ENCODE results near the gene SMARCA2.

SMARCA2 gene

GRCh38 chr9:2029666-2030170 is 14.6 kb downstream of the SMARCA2 start:
- Histone ChIP-seq H3K9me3 (ENCODE audit: control insufficient read depth, low read length) (no peaks in the 10 kb centered on the region), H3K79me1 (replicated peaks; ENCODE audit: low read length, poor library complexity, severe bottlenecking) (peaks cover 41% of the 10 kb centered on the region), H2BK12ac (ENCODE audit: low read length in 2 of 2) (no peak overlapping the region), H3K4me2 (ENCODE audit: low read length, poor library complexity, severe bottlenecking) (no peak overlapping the region), H2BK5ac (ENCODE audit: low read depth, low read length, poor library complexity, severe bottlenecking) (no peak overlapping the region), H3K14ac (ENCODE audit: low read length in 2 of 2) (no peak overlapping the region), H3K27me3 (ENCODE audit: control insufficient read depth in 1 of 2, insufficient read depth in 1 of 2, low read length in 2 of 2) (no peaks in the 10 kb centered on the region), H2BK15ac (ENCODE audit: low read depth, poor library complexity, severe bottlenecking) (no peak overlapping the region), H3K18ac (ENCODE audit: low read depth in 1 of 2, low read length in 2 of 2) (no peak overlapping the region), H3K27ac (ENCODE audit: low read length, poor library complexity, severe bottlenecking) (no peak overlapping the region), H3K4me1 (ENCODE audit: control insufficient read depth, insufficient read depth, low read depth, low read length) (peaks cover 1% of the 10 kb centered on the region), H2AFZ (ENCODE audit: low read depth, low read length) (no peak overlapping the region), H3K36me3 (ENCODE audit: control insufficient read depth in 1 of 2, insufficient read depth in 2 of 2, low read depth in 1 of 2, low read length in 2 of 2) (peaks cover 11 to 30% of the 10 kb centered on the region in 2 experiments), H4K8ac (ENCODE audit: low read length) (no peak overlapping the region), H3K23ac (ENCODE audit: low read length in 2 of 2) (no peak overlapping the region), H3K9ac (ENCODE audit: low read length) (no peak overlapping the region), H2BK120ac (ENCODE audit: low read depth, low read length) (no peak overlapping the region), H4K91ac (ENCODE audit: low read length) (no peak overlapping the region), H3K4me3 (ENCODE audit: insufficient read depth in 1 of 2, low read depth in 1 of 2, low read length in 2 of 2) (no peak overlapping the region), H2AK5ac (ENCODE audit: low read length, severe bottlenecking) (no peak overlapping the region), H3K4ac (ENCODE audit: low read depth in 1 of 2, low read length in 2 of 2) (no peak overlapping the region)
- 88% methylated on average over 2 of the region's 2 CpGs for WGBS
- DNase-seq = no peak

DNA sequence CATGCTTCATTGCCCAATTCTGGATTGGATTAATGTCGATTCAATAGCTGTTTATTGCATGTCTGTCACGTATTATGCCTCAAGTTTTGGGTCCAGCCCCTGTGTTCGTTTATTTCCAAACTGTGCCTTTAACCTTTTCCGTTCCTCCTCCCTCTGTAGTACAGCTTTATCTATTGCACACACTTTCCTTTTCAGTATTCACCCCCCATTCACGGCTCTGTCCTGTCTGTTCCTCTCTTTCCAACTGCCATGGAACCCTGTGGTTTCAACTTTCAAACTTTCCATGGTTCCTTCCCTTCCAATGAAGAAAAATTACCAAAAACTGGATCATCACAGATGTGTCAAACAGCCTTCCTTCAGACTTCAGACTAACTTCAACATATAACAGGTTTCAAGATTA is 17.1 kb downstream of the SMARCA2 start:
- Histone ChIP-seq H2BK12ac (ENCODE audit: low read length in 2 of 2) (no peak overlapping the region), H3K14ac (ENCODE audit: low read length in 2 of 2) (no peak overlapping the region), H3K4me2 (ENCODE audit: low read length, poor library complexity, severe bottlenecking) (no peak overlapping the region), H3K4ac (ENCODE audit: low read depth in 1 of 2, low read length in 2 of 2) (no peak overlapping the region), H2BK15ac (ENCODE audit: low read depth, poor library complexity, severe bottlenecking) (no peak overlapping the region), H2AFZ (ENCODE audit: low read depth, low read length) (no peak overlapping the region), H4K8ac (ENCODE audit: low read length) (no peak overlapping the region), H3K9ac (ENCODE audit: low read length) (peak overlapping the region; percentile 0), H3K4me1 (ENCODE audit: control insufficient read depth, insufficient read depth, low read depth, low read length) (no peaks in the 10 kb centered on the region), H2AK5ac (ENCODE audit: low read length, severe bottlenecking) (no peak overlapping the region), H3K9me3 (ENCODE audit: control insufficient read depth, low read length) (no peaks in the 10 kb centered on the region), H3K27ac (ENCODE audit: low read length, poor library complexity, severe bottlenecking) (no peak overlapping the region), H2BK5ac (ENCODE audit: low read depth, low read length, poor library complexity, severe bottlenecking) (no peak overlapping the region), H3K23ac (ENCODE audit: low read length in 2 of 2) (no peak overlapping the region), H3K36me3 (ENCODE audit: control insufficient read depth in 1 of 2, insufficient read depth in 2 of 2, low read depth in 1 of 2, low read length in 2 of 2) (peaks cover 11 to 50% of the 10 kb centered on the region in 2 experiments), H3K18ac (ENCODE audit: low read depth in 1 of 2, low read length in 2 of 2) (no peak overlapping the region), H2BK120ac (ENCODE audit: low read depth, low read length) (no peak overlapping the region), H3K79me1 (replicated peaks; ENCODE audit: low read length, poor library complexity, severe bottlenecking) (peaks cover 26% of the 10 kb centered on the region), H4K91ac (ENCODE audit: low read length) (no peak overlapping the region), H3K27me3 (ENCODE audit: control insufficient read depth in 1 of 2, insufficient read depth in 1 of 2, low read length in 2 of 2) (no peaks in the 10 kb centered on the region), H3K4me3 (ENCODE audit: insufficient read depth in 1 of 2, low read depth in 1 of 2, low read length in 2 of 2) (no peak overlapping the region)
- DNase-seq = no peak
- 91% methylated on average over 5 of the region's 5 CpGs for WGBS

DNA sequence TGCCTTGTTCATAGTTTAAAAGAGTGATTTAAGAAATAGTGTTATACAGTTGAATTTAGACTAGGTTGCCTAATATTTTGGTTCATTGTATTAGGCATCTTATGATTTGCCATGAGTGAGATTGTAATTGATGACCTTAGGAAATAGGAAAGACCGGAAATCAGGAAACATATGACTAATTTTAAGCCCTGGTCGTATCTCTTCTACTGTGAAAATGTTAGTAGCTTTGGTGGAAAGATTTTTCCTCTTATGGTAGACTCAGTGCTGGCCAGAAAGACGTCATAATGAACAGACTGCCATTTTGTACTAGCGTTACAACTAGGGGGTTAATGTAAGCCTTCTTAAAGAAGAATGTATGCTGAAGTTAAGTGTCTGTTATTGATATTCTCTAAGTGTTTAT is 21.7 kb downstream of the SMARCA2 start:
- DNase-seq = no peak
- WGBS = 90% methylated on average over 4 of the region's 4 CpGs
- no peak overlapping the region for H2BK120ac ChIP-seq (ENCODE audit: low read depth, low read length)

DNA sequence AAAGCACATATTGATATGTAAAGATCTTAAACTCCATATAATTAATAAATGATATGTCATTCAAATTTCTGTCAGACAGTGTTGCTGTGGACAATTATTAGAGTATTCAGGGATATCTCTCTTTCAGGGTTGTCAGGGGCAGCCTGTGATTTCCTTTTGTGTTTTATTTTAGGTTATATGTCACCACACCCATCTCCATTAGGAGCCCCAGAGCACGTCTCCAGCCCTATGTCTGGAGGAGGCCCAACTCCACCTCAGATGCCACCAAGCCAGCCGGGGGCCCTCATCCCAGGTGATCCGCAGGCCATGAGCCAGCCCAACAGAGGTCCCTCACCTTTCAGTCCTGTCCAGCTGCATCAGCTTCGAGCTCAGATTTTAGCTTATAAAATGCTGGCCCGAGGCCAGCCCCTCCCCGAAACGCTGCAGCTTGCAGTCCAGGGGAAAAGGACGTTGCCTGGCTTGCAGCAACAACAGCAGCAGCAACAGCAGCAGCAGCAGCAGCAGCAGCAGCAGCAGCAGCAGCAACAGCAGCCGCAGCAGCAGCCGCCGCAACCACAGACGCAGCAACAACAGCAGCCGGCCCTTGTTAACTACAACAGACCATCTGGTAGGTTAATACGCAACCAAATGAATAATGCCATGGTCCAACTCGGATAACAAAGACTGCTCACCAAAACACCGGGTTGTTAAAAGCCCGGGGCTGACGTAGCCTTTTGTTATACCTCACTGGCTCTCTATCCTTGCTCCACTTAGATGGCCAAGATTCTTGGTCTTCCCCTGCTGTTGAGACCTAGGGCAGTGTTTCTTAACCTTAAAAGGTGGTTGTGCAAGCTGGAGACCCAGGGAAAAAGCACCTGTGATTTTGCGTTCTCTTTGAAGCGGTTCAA is 24.4 kb downstream of the SMARCA2 start:
- Histone ChIP-seq H3K14ac (ENCODE audit: low read length in 2 of 2) (no peak overlapping the region), H3K79me1 (replicated peaks; ENCODE audit: low read length, poor library complexity, severe bottlenecking) (peaks cover 18% of the 10 kb centered on the region), H3K27ac (ENCODE audit: low read length, poor library complexity, severe bottlenecking) (peak overlapping the region; percentile 25), H3K9me3 (ENCODE audit: control insufficient read depth, low read length) (no peaks in the 10 kb centered on the region), H2BK120ac (ENCODE audit: low read depth, low read length) (no peak overlapping the region), H3K4me1 (ENCODE audit: control insufficient read depth, insufficient read depth, low read depth, low read length) (peaks cover 5% of the 10 kb centered on the region), H3K4ac (ENCODE audit: low read depth in 1 of 2, low read length in 2 of 2) (no peak overlapping the region), H2AK5ac (ENCODE audit: low read length, severe bottlenecking) (no peak overlapping the region), H3K9ac (ENCODE audit: low read length) (no peak overlapping the region), H4K91ac (ENCODE audit: low read length) (no peak overlapping the region), H2BK5ac (ENCODE audit: low read depth, low read length, poor library complexity, severe bottlenecking) (no peak overlapping the region), H3K27me3 (ENCODE audit: control insufficient read depth in 1 of 2, insufficient read depth in 1 of 2, low read length in 2 of 2) (no peaks in the 10 kb centered on the region), H2BK12ac (ENCODE audit: low read length in 2 of 2) (no peak overlapping the region), H3K36me3 (ENCODE audit: control insufficient read depth in 1 of 2, insufficient read depth in 2 of 2, low read depth in 1 of 2, low read length in 2 of 2) (peaks cover 8 to 91% of the 10 kb centered on the region in 2 experiments), H3K4me2 (ENCODE audit: low read length, poor library complexity, severe bottlenecking) (peak overlapping the region; percentile 34), H3K23ac (ENCODE audit: low read length in 2 of 2) (no peak overlapping the region), H3K4me3 (ENCODE audit: insufficient read depth in 1 of 2, low read depth in 1 of 2, low read length in 2 of 2) (no peak overlapping the region), H3K18ac (ENCODE audit: low read depth in 1 of 2, low read length in 2 of 2) (no peak overlapping the region), H2BK15ac (ENCODE audit: low read depth, poor library complexity, severe bottlenecking) (no peak overlapping the region), H4K8ac (ENCODE audit: low read length) (no peak overlapping the region), H2AFZ (ENCODE audit: low read depth, low read length) (no peak overlapping the region)
- WGBS = 94% methylated on average over 20 of the region's 20 CpGs
- no peak for DNase-seq

More for the DNA sequence above, 21.7 kb downstream of the SMARCA2 start:
- no peak overlapping the region for H2AK5ac ChIP-seq (ENCODE audit: low read length, severe bottlenecking)
- H3K27ac ChIP-seq (ENCODE audit: low read length, poor library complexity, severe bottlenecking) = no peak overlapping the region
- no peaks in the 10 kb centered on the region for H3K27me3 ChIP-seq (ENCODE audit: control insufficient read depth in 1 of 2, insufficient read depth in 1 of 2, low read length in 2 of 2)
- H3K4me1 ChIP-seq (ENCODE audit: control insufficient read depth, insufficient read depth, low read depth, low read length) = peaks cover 5% of the 10 kb centered on the region
- H3K79me1 ChIP-seq (replicated peaks; ENCODE audit: low read length, poor library complexity, severe bottlenecking) = peaks cover 16% of the 10 kb centered on the region
- H3K9me3 ChIP-seq (ENCODE audit: control insufficient read depth, low read length) = no peaks in the 10 kb centered on the region
- no peak overlapping the region for H3K4ac ChIP-seq (ENCODE audit: low read depth in 1 of 2, low read length in 2 of 2)
- no peak overlapping the region for H4K91ac ChIP-seq (ENCODE audit: low read length)
- H3K18ac ChIP-seq (ENCODE audit: low read depth in 1 of 2, low read length in 2 of 2) = no peak overlapping the region
- H4K8ac ChIP-seq (ENCODE audit: low read length) = no peak overlapping the region
- no peak overlapping the region for H2BK15ac ChIP-seq (ENCODE audit: low read depth, poor library complexity, severe bottlenecking)
- H3K14ac ChIP-seq (ENCODE audit: low read length in 2 of 2) = no peak overlapping the region
- H3K36me3 ChIP-seq (ENCODE audit: control insufficient read depth in 1 of 2, insufficient read depth in 2 of 2, low read depth in 1 of 2, low read length in 2 of 2) = peaks cover 18 to 89% of the 10 kb centered on the region in 2 experiments
- H3K4me3 ChIP-seq (ENCODE audit: insufficient read depth in 1 of 2, low read depth in 1 of 2, low read length in 2 of 2) = no peak overlapping the region
- H2AFZ ChIP-seq (ENCODE audit: low read depth, low read length) = no peak overlapping the region
- H3K23ac ChIP-seq (ENCODE audit: low read length in 2 of 2) = no peak overlapping the region
- H2BK12ac ChIP-seq (ENCODE audit: low read length in 2 of 2) = no peak overlapping the region
- no peak overlapping the region for H3K9ac ChIP-seq (ENCODE audit: low read length)
- no peak overlapping the region for H3K4me2 ChIP-seq (ENCODE audit: low read length, poor library complexity, severe bottlenecking)
- no peak overlapping the region for H2BK5ac ChIP-seq (ENCODE audit: low read depth, low read length, poor library complexity, severe bottlenecking)
